HepG2 (cell line): Measurements from ENCODE around the gene SFXN5. TPM values are rescaled to one million over a fixed set of nuclear protein-coding genes. Genes with fewer than 3 reads are reported as not detected.

ENCODE experiments used
- ATF2 ChIP-seq: sonication (generic); formaldehyde crosslinking; IDR thresholded peaks from 2 replicates; pipeline ENCODE4 v1.4.0; 2020; ENCODE audit warnings: missing genetic modification reagents
- CCDC6 ChIP-seq: sonication (generic); formaldehyde crosslinking; IDR thresholded peaks from 2 replicates; pipeline ENCODE4 v1.8.1; 2022; ENCODE audit warnings: mild to moderate bottlenecking, missing genetic modification reagents, moderate library complexity
- CHD2 ChIP-seq: IDR thresholded peaks from 2 replicates; pipeline ENCODE4 v1.6.1; 2011; ENCODE audit warnings: low read depth, low read length, improper control_type of control experiment
- ETV6 ChIP-seq: sonication (generic); formaldehyde crosslinking; conservative IDR thresholded peaks from 2 replicates; pipeline ENCODE4 v1.4.0; 2020; ENCODE audit warnings: missing genetic modification reagents
- GFI1 ChIP-seq: sonication (generic); formaldehyde crosslinking; IDR thresholded peaks from 2 replicates; pipeline ENCODE4 v1.5.0; 2020; ENCODE audit warnings: missing genetic modification reagents, mild to moderate bottlenecking, borderline replicate concordance
- GLMP ChIP-seq: sonication (generic); formaldehyde crosslinking; IDR thresholded peaks from 2 replicates; pipeline ENCODE4 v1.9.0; 2021; ENCODE audit warnings: missing genetic modification reagents, mild to moderate bottlenecking, borderline replicate concordance
- GZF1 ChIP-seq: sonication (generic); formaldehyde crosslinking; IDR thresholded peaks from 2 replicates; pipeline ENCODE4 v1.5.1; 2020; ENCODE audit warnings: mild to moderate bottlenecking, missing genetic modification reagents
- ISL2 ChIP-seq: sonication (generic); formaldehyde crosslinking; IDR thresholded peaks from 2 replicates; pipeline ENCODE4 v1.5.0; 2020; ENCODE audit warnings: missing genetic modification reagents
- MIER3 ChIP-seq: IDR thresholded peaks from 2 replicates; pipeline ENCODE4 v1.6.1; 2016; ENCODE audit warnings: missing compliant biosample characterization, borderline replicate concordance
- MIXL1 ChIP-seq: IDR thresholded peaks from 2 replicates; pipeline ENCODE4 v1.6.1; 2016
- NFE2L1 ChIP-seq: sonication (generic); formaldehyde crosslinking; IDR thresholded peaks from 2 replicates; pipeline ENCODE4 v1.4.0; 2020; ENCODE audit warnings: missing genetic modification reagents, mild to moderate bottlenecking, borderline replicate concordance
- NFRKB ChIP-seq: fragments of 450-650 bp; IDR thresholded peaks from 2 replicates; pipeline ENCODE4 v1.6.1; 2017
- NFYB ChIP-seq: sonication (generic); formaldehyde crosslinking; IDR thresholded peaks from 2 replicates; pipeline ENCODE4 v1.4.0; 2020; ENCODE audit warnings: missing genetic modification reagents
- SALL1 ChIP-seq: sonication (generic); formaldehyde crosslinking; IDR thresholded peaks from 2 replicates; pipeline ENCODE4 v1.8.0; 2022; ENCODE audit warnings: mild to moderate bottlenecking, missing genetic modification reagents
- SNAI1 ChIP-seq: sonication (generic); formaldehyde crosslinking; IDR thresholded peaks from 2 replicates; pipeline ENCODE4 v1.5.0; 2020; ENCODE audit warnings: mild to moderate bottlenecking, missing genetic modification reagents, borderline replicate concordance
- TCF12 ChIP-seq, 2 experiments: fragments of 450-650 bp in 1 of 2; sonication (generic) in 1 of 2; formaldehyde crosslinking in 1 of 2; IDR thresholded peaks; 2 replicates each; pipeline versions ENCODE4 v1.6.1 to v1.8.0; 2017 to 2022; ENCODE audit warnings: antibody characterized with exemption in 1 of 2, mild to moderate bottlenecking in 1 of 2, missing genetic modification reagents in 1 of 2, moderate library complexity in 1 of 2
- ZC3H13 ChIP-seq: sonication (generic); formaldehyde crosslinking; IDR thresholded peaks from 2 replicates; pipeline ENCODE4 v1.8.1; 2023; ENCODE audit warnings: mild to moderate bottlenecking, missing genetic modification reagents, moderate library complexity
- ZFY ChIP-seq: sonication (generic); formaldehyde crosslinking; IDR thresholded peaks from 2 replicates; pipeline ENCODE4 v1.4.0; 2020; ENCODE audit warnings: missing genetic modification reagents
- ZFYVE20 ChIP-seq: sonication (generic); formaldehyde crosslinking; IDR thresholded peaks from 2 replicates; pipeline ENCODE4 v1.8.0; 2023; ENCODE audit warnings: low read depth, mild to moderate bottlenecking, moderate library complexity, missing genetic modification reagents, borderline replicate concordance
- ZNF296 ChIP-seq: sonication (generic); formaldehyde crosslinking; conservative IDR thresholded peaks from 2 replicates; pipeline ENCODE4 v1.5.0; 2020; ENCODE audit warnings: mild to moderate bottlenecking, missing genetic modification reagents
- ZNF580 ChIP-seq: IDR thresholded peaks from 2 replicates; pipeline ENCODE4 v1.6.1; 2016; ENCODE audit warnings: low read depth, borderline replicate concordance
- ZNF687 ChIP-seq: sonication (generic); formaldehyde crosslinking; IDR thresholded peaks from 2 replicates; pipeline ENCODE4 v1.5.1; 2020; ENCODE audit warnings: mild to moderate bottlenecking, missing genetic modification reagents, moderate library complexity
- ZNF749 ChIP-seq: sonication (generic); formaldehyde crosslinking; IDR thresholded peaks from 2 replicates; pipeline ENCODE4 v1.8.0; 2022; ENCODE audit warnings: mild to moderate bottlenecking, missing genetic modification reagents, moderate library complexity, borderline replicate concordance
- ZNF75D ChIP-seq: sonication (generic); formaldehyde crosslinking; IDR thresholded peaks from 2 replicates; pipeline ENCODE4 v1.8.1; 2023; ENCODE audit warnings: missing genetic modification reagents, mild to moderate bottlenecking, borderline replicate concordance
- polyA plus RNA-seq, 8 experiments: library from polyadenylated mRNA; depleted of rRNA in 3 of 8; stranded (reverse) in 7 of 8; unstranded in 1 of 8; fragments of >200 nt; fragmentation: Illumina TruSeq in 4 of 8; extraction: Trizol in 4 of 8; gene quantifications; 2 replicates each; pipeline versions ENCODE4 v1.2.1 to v1.2.3, GENCODE V29; 2011 to 2016; ENCODE audit warnings: low read depth in 4 of 8, missing spikeins in 1 of 8, mixed read lengths in 1 of 8; ENCODE audit not compliant: insufficient read depth in 1 of 8
- total RNA-seq, 5 experiments: library from RNA; depleted of rRNA; stranded (reverse); fragments of >200 nt; fragmentation: Illumina TruSeq; extraction: Trizol; gene quantifications; 2 replicates each; pipeline ENCODE4 v1.2.3, GENCODE V29; 2016; ENCODE audit warnings: low read depth in 1 of 5

SFXN5 gene
- total and polyA plus RNA-seq, 2 of the 13 experiments (the other 11 are each of a cell fraction or from before 2014, with no cell fraction given): 34.9 to 37.4 TPM

GRCh38 chr2:73085691-73086090, 14.2 kb upstream of the SFXN5 start (continued):
- TF ChIP-seq ATF2 (CRISPR knock-in tag) (0 out of 2 replicates have a peak, but pooled peaks have one; percentile 22), MIER3 (CRISPR knock-in tag) (no peak), SNAI1 (CRISPR knock-in tag) (no peak), ZNF580 (CRISPR knock-in tag) (peak; percentile 46; the same call in 1 of the 2 replicates), CCDC6 (no peak), SALL1 (CRISPR knock-in tag) (peak; percentile 63), ZFY (CRISPR knock-in tag) (no peak), NFE2L1 (CRISPR knock-in tag) (no peak), ZNF296 (no peak), GFI1 (CRISPR knock-in tag) (no peak), NFRKB (no peak), ISL2 (no peak), ZNF749 (CRISPR knock-in tag) (no peak), ZFYVE20 (CRISPR knock-in tag) (no peak), NFYB (CRISPR knock-in tag) (no peak), ZC3H13 (CRISPR knock-in tag) (no peak), CHD2 (no peak), GLMP (no peak), ZNF75D (CRISPR knock-in tag) (no peak), ETV6 (no peak), ZNF687 (CRISPR knock-in tag) (peak; percentile 57), MIXL1 (CRISPR knock-in tag) (no peak), TCF12 (IDR thresholded peaks at IDR 0.05) (no peak), TCF12 (CRISPR knock-in tag; IDR thresholded peaks at IDR 0.05) (no peak), GZF1 (CRISPR knock-in tag) (no peak)
